Neural cell (in vitro differentiated cells): ENCODE results near the gene GDPD5. TPM values are rescaled to one million over a fixed set of nuclear protein-coding genes. Genes with fewer than 3 reads are reported as not detected.

Source experiments
- H2AFZ ChIP-seq: fragments of 200-600, 300-800 bp; sonication (generic), shearing (Covaris generic); 2 replicates; pipeline ENCODE4 v1.6.0; 2014; ENCODE audit warnings: low read depth, mild to moderate bottlenecking, antibody characterized with exemption, low read length, moderate library complexity
- H3F3A ChIP-seq: fragments of 200-600 bp; shearing (Covaris generic); 2 replicates; pipeline ENCODE4 v1.6.1; 2016; ENCODE audit warnings: mild to moderate bottlenecking, moderate library complexity, mixed read lengths, antibody characterized with exemption, low read length; ENCODE audit not compliant: insufficient read depth, poor library complexity, severe bottlenecking
- H3K27ac ChIP-seq: fragments of 200-600, 300-800 bp; sonication (generic), shearing (Covaris generic); 2 replicates; pipeline ENCODE4 v1.5.1; 2014; ENCODE audit warnings: mild to moderate bottlenecking, low read length, moderate library complexity
- H3K27me3 ChIP-seq: fragments of 300-800, 200-600 bp; sonication (generic), shearing (Covaris generic); 2 replicates; pipeline ENCODE4 v1.6.0; 2014; ENCODE audit warnings: mild to moderate bottlenecking, low read depth, low read length, moderate library complexity; ENCODE audit not compliant: insufficient read depth
- H3K36me3 ChIP-seq: fragments of 300-800, 200-600 bp; sonication (generic), shearing (Covaris generic); 2 replicates; pipeline ENCODE4 v1.5.1; 2014; ENCODE audit warnings: mild to moderate bottlenecking, antibody characterized with exemption, low read length, moderate library complexity; ENCODE audit not compliant: insufficient read depth
- H3K4me2 ChIP-seq: fragments of 300-800, 200-600 bp; sonication (generic), shearing (Covaris generic); 2 replicates; pipeline ENCODE4 v1.6.0; 2014; ENCODE audit warnings: mild to moderate bottlenecking, low read length
- H3K4me3 ChIP-seq: fragments of 300-800, 200-600 bp; sonication (generic), shearing (Covaris generic); 2 replicates; pipeline ENCODE4 v1.5.1; 2014; ENCODE audit warnings: mild to moderate bottlenecking, low read length, moderate library complexity
- H3K79me2 ChIP-seq: fragments of 200-600 bp; shearing (Covaris generic); replicated peaks from 2 replicates; pipeline ENCODE4 v1.6.0; 2014; ENCODE audit warnings: mild to moderate bottlenecking, low read length, moderate library complexity; ENCODE audit not compliant: insufficient read depth
- H3K9ac ChIP-seq: fragments of 300-800, 200-600 bp; sonication (generic), shearing (Covaris generic); 2 replicates; pipeline ENCODE4 v1.6.1; 2016; ENCODE audit warnings: mild to moderate bottlenecking, low read length, mixed read lengths
- H3K9me2 ChIP-seq: fragments of 200-600 bp; shearing (Covaris generic); 2 replicates; pipeline ENCODE4 v1.6.1; 2016; ENCODE audit warnings: mild to moderate bottlenecking, low read length, mixed read lengths; ENCODE audit not compliant: insufficient read depth
- H3K9me3 ChIP-seq: fragments of 200-600, 300-800 bp; sonication (generic), shearing (Covaris generic); 2 replicates; pipeline ENCODE4 v1.6.1; 2016; ENCODE audit warnings: mild to moderate bottlenecking, mixed run types, low read length, moderate library complexity, mixed read lengths
- H4K20me1 ChIP-seq: fragments of 200-600 bp; shearing (Covaris generic); 2 replicates; pipeline ENCODE4 v1.6.1; 2016; ENCODE audit warnings: mild to moderate bottlenecking, mixed run types; ENCODE audit not compliant: insufficient read depth
- CTCF ChIP-seq: fragments of 450-650 bp; IDR thresholded peaks from 2 replicates; pipeline ENCODE4 v1.5.1; 2014; ENCODE audit warnings: antibody characterized with exemption, mild to moderate bottlenecking, moderate library complexity; ENCODE audit not compliant: poor library complexity, severe bottlenecking
- EP300 ChIP-seq: fragments of 450-650 bp; conservative IDR thresholded peaks from 2 replicates; pipeline ENCODE4 v1.6.1; 2014; ENCODE audit warnings: antibody characterized with exemption, mild to moderate bottlenecking, moderate library complexity; ENCODE audit not compliant: poor library complexity, severe bottlenecking
- EZH2 ChIP-seq: fragments of 200-600, 300-800 bp; shearing (Covaris generic), sonication (generic); IDR thresholded peaks from 2 replicates; pipeline ENCODE4 v1.6.1; 2014; ENCODE audit warnings: antibody characterized with exemption, low read length, borderline replicate concordance, mild to moderate bottlenecking; ENCODE audit not compliant: insufficient read depth, poor library complexity, severe bottlenecking
- MXI1 ChIP-seq: fragments of 450-650 bp; conservative IDR thresholded peaks from 2 replicates; pipeline ENCODE4 v1.6.1; 2014; ENCODE audit warnings: antibody characterized with exemption, mild to moderate bottlenecking; ENCODE audit not compliant: poor library complexity, severe bottlenecking
- POLR2AphosphoS5 ChIP-seq: IDR thresholded peaks from 2 replicates; pipeline ENCODE4 v1.6.1; 2012
- RAD21 ChIP-seq: fragments of 450-650 bp; conservative IDR thresholded peaks from 2 replicates; pipeline ENCODE4 v1.6.1; 2014; ENCODE audit warnings: antibody characterized with exemption, mild to moderate bottlenecking, moderate library complexity
- REST ChIP-seq: IDR thresholded peaks from 2 replicates; pipeline ENCODE4 v1.6.1; 2012; ENCODE audit warnings: borderline replicate concordance
- SMC3 ChIP-seq: fragments of 450-650 bp; conservative IDR thresholded peaks from 2 replicates; pipeline ENCODE4 v1.6.1; 2014; ENCODE audit warnings: antibody characterized with exemption, mild to moderate bottlenecking, moderate library complexity; ENCODE audit not compliant: poor library complexity
- TAF1 ChIP-seq: IDR thresholded peaks from 2 replicates; pipeline ENCODE4 v1.6.1; 2012; ENCODE audit warnings: low read depth
- polyA plus RNA-seq: library from polyadenylated mRNA; depleted of rRNA; stranded (reverse); fragments of >200 nt; gene quantifications from 2 replicates; pipeline ENCODE4 v1.2.3, GENCODE V29; 2014

Gene GDPD5
- polyA plus RNA-seq, 1 donor from 2014 or later: 19.2 TPM

GRCh38 chr11:75478783-75479596, 46.8 kb downstream of the GDPD5 start:
- Histone ChIP-seq H2AFZ (no peak overlapping the region), H3F3A (no peaks in the 10 kb centered on the region), H3K9me2 (no peaks in the 10 kb centered on the region), H3K36me3 (no peaks in the 10 kb centered on the region), H3K9me3 (no peaks in the 10 kb centered on the region), H3K79me2 (no peaks in the 10 kb centered on the region), H3K4me3 (no peak overlapping the region), H3K27ac (no peak overlapping the region), H4K20me1 (no peaks in the 10 kb centered on the region), H3K9ac (no peak overlapping the region), H3K27me3 (no peaks in the 10 kb centered on the region), H3K4me2 (no peak overlapping the region)
- TF ChIP-seq SMC3: no peak
- no peak for TF ChIP-seq CTCF
- TF ChIP-seq REST: no peak
- TF ChIP-seq RAD21: no peak
- no peak for TF ChIP-seq MXI1
- TF ChIP-seq TAF1: no peak
- no peak for TF ChIP-seq EP300
- TF ChIP-seq POLR2AphosphoS5: no peak
- no peak for TF ChIP-seq EZH2

GRCh38 chr11:75477614-75477935, 48.2 kb downstream of the GDPD5 start:
- H3K9ac ChIP-seq: no peak overlapping the region
- no peaks in the 10 kb centered on the region for H3K9me2 ChIP-seq
- H3K9me3 ChIP-seq: no peaks in the 10 kb centered on the region
- no peaks in the 10 kb centered on the region for H3F3A ChIP-seq
- no peaks in the 10 kb centered on the region for H3K36me3 ChIP-seq
- H3K79me2 ChIP-seq: no peaks in the 10 kb centered on the region
- no peaks in the 10 kb centered on the region for H3K27me3 ChIP-seq
- TF ChIP-seq POLR2AphosphoS5: no peak
- TF ChIP-seq EP300: no peak
- no peak for TF ChIP-seq EZH2
- no peak for TF ChIP-seq RAD21
- no peak for TF ChIP-seq MXI1
- TF ChIP-seq REST: no peak
- TF ChIP-seq TAF1: no peak
- no peak for TF ChIP-seq SMC3
- TF ChIP-seq CTCF: no peak
- H3K4me2 ChIP-seq: no peak overlapping the region
- H4K20me1 ChIP-seq: no peaks in the 10 kb centered on the region
- no peak overlapping the region for H3K27ac ChIP-seq
- H2AFZ ChIP-seq: no peak overlapping the region
- no peak overlapping the region for H3K4me3 ChIP-seq
